Measurements from ENCODE around the gene PAK1.

Gene PAK1

GRCh38 chr11:77436969-77437368 lies 36.9 kb downstream of the PAK1 start:
- Histone ChIP-seq H3K27ac (replicated peaks) (no peak overlapping the region), H3K27me3 (ENCODE audit: insufficient read depth, poor library complexity, severe bottlenecking) (no peaks in the 10 kb centered on the region), H3K4me3 (replicated peaks; ENCODE audit: insufficient read depth, low read length) (no peak overlapping the region)
- TF ChIP-seq SPI1 (IDR thresholded peaks at IDR 0.05; ENCODE audit: borderline replicate concordance, low read depth) (no peak), POLR2AphosphoS5 (IDR thresholded peaks at IDR 0.05; ENCODE audit: low read depth) (no peak), REST (IDR thresholded peaks at IDR 0.05; ENCODE audit: insufficient replicate concordance, low read depth) (no peak), GABPA (IDR thresholded peaks at IDR 0.05; ENCODE audit: low read depth) (no peak), CTCF (IDR thresholded peaks at IDR 0.05; ENCODE audit: insufficient read depth, low read length) (no peak)
- no peak for DNase-seq (ENCODE audit: low read depth in 1 of 2, low spot score in 1 of 2)

GRCh38 chr11:77436506-77436905 lies 37.4 kb downstream of the PAK1 start:
- no peak overlapping the region for H3K4me3 ChIP-seq (replicated peaks; ENCODE audit: insufficient read depth, low read length)

GRCh38 chr11:77435972-77436371 lies 37.9 kb downstream of the PAK1 start:
- Histone ChIP-seq H3K27ac (replicated peaks) (no peak overlapping the region), H3K4me3 (replicated peaks; ENCODE audit: insufficient read depth, low read length) (no peak overlapping the region), H3K27me3 (ENCODE audit: insufficient read depth, poor library complexity, severe bottlenecking) (no peaks in the 10 kb centered on the region)
- no peak for TF ChIP-seq GABPA (IDR thresholded peaks at IDR 0.05; ENCODE audit: low read depth)
- TF ChIP-seq POLR2AphosphoS5 (IDR thresholded peaks at IDR 0.05; ENCODE audit: low read depth), result no peak
- TF ChIP-seq CTCF (IDR thresholded peaks at IDR 0.05; ENCODE audit: insufficient read depth, low read length), result no peak
- no peak for TF ChIP-seq REST (IDR thresholded peaks at IDR 0.05; ENCODE audit: insufficient replicate concordance, low read depth)
- no peak for TF ChIP-seq SPI1 (IDR thresholded peaks at IDR 0.05; ENCODE audit: borderline replicate concordance, low read depth)
- no peak for DNase-seq (ENCODE audit: low read depth in 1 of 2, low spot score in 1 of 2)

More at GRCh38 chr11:77436506-77436905, 37.4 kb downstream of the PAK1 start:
- no peak overlapping the region for H3K27ac ChIP-seq (replicated peaks)
- no peak for DNase-seq (ENCODE audit: low read depth in 1 of 2, low spot score in 1 of 2)
- H3K27me3 ChIP-seq (ENCODE audit: insufficient read depth, poor library complexity, severe bottlenecking), result no peaks in the 10 kb centered on the region
- TF ChIP-seq GABPA (IDR thresholded peaks at IDR 0.05; ENCODE audit: low read depth) (no peak), REST (IDR thresholded peaks at IDR 0.05; ENCODE audit: insufficient replicate concordance, low read depth) (no peak), CTCF (IDR thresholded peaks at IDR 0.05; ENCODE audit: insufficient read depth, low read length) (no peak), POLR2AphosphoS5 (IDR thresholded peaks at IDR 0.05; ENCODE audit: low read depth) (no peak), SPI1 (IDR thresholded peaks at IDR 0.05; ENCODE audit: borderline replicate concordance, low read depth) (no peak)
